HepG2 (cell line): ENCODE data around the gene XPNPEP2.

ENCODE experiments used
- ARID3A ChIP-seq: IDR thresholded peaks from 2 replicates; pipeline ENCODE4 v1.6.1; 2012; ENCODE audit warnings: low read depth, low read length, improper control_type of control experiment
- CEBPB ChIP-seq: IDR thresholded peaks from 2 replicates; pipeline ENCODE4 v1.6.1; 2011; ENCODE audit warnings: low read depth, low read length, improper control_type of control experiment, borderline replicate concordance
- FOXC1 ChIP-seq: sonication (generic); formaldehyde crosslinking; IDR thresholded peaks from 2 replicates; pipeline ENCODE4 v1.8.0; 2022; ENCODE audit warnings: mild to moderate bottlenecking, missing genetic modification reagents, borderline replicate concordance
- FOXJ3 ChIP-seq: sonication (generic); formaldehyde crosslinking; IDR thresholded peaks from 2 replicates; pipeline ENCODE4 v1.4.0; 2020; ENCODE audit warnings: missing genetic modification reagents, mild to moderate bottlenecking, borderline replicate concordance
- KDM1A ChIP-seq: IDR thresholded peaks from 2 replicates; pipeline ENCODE4 v1.6.1; 2016; ENCODE audit warnings: missing compliant biosample characterization
- MAFG ChIP-seq: sonication (generic); formaldehyde crosslinking; IDR thresholded peaks from 2 replicates; pipeline ENCODE4 v1.5.1; 2020; ENCODE audit warnings: mild to moderate bottlenecking, missing genetic modification reagents
- MAFK ChIP-seq, 2 experiments: IDR thresholded peaks in 1 of 2; conservative IDR thresholded peaks in 1 of 2; 2 replicates each; pipeline ENCODE4 v1.6.1; 2011; ENCODE audit warnings: improper control_type of control experiment in 2 of 2, low read length in 2 of 2
- POLR2A ChIP-seq, 2 experiments: IDR thresholded peaks; 2 replicates each; pipeline ENCODE4 v1.6.1; 2011; ENCODE audit warnings: low read depth in 2 of 2, low read length in 2 of 2, mild to moderate bottlenecking in 1 of 2, moderate library complexity in 1 of 2; ENCODE audit not compliant: insufficient read depth in 1 of 2
- TBX3 ChIP-seq: fragments of 450-650 bp; IDR thresholded peaks from 2 replicates; pipeline ENCODE4 v1.6.1; 2017; ENCODE audit warnings: antibody characterized with exemption, mild to moderate bottlenecking, inconsistent platforms, borderline replicate concordance
- TEAD2 ChIP-seq: sonication (generic); formaldehyde crosslinking; IDR thresholded peaks from 2 replicates; pipeline ENCODE4 v1.9.0; 2021; ENCODE audit warnings: missing genetic modification reagents
- ZNF274 ChIP-seq: sonication (generic); formaldehyde crosslinking; IDR thresholded peaks from 2 replicates; pipeline ENCODE4 v1.5.1; 2020; ENCODE audit warnings: mild to moderate bottlenecking, missing genetic modification reagents
- ZNF766 ChIP-seq: sonication (generic); formaldehyde crosslinking; IDR thresholded peaks from 2 replicates; pipeline ENCODE4 v1.5.0; 2020; ENCODE audit warnings: missing genetic modification reagents, borderline replicate concordance
- TF ChIP-seq, protein P1 (sequence below): sonication (generic); formaldehyde crosslinking; IDR thresholded peaks from 2 replicates; pipeline ENCODE4 v1.5.0; 2020; ENCODE audit warnings: mild to moderate bottlenecking, missing genetic modification reagents

DNA sequence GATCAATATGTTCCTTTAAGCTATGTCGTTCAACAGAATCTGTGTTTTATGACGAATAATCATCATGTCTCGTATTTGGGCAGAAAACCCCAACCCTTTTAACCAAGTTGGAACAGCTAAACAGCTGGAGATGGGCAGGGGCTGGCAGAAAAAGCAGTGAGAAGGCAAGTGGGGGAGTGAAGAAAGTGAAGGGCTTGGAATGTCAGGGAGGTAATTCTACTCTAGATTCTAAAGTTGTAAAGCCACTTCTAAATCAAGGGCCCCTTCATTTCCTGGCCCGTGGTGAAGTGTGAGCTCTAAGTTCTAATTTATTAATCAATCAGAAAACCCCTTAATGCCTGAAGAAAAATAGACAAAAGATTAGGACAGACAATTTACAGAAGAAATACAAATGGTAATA is 61.4 kb downstream of the XPNPEP2 start:
- TF ChIP-seq FOXJ3 (CRISPR knock-in tag) = no peak
- TF ChIP-seq CEBPB = no peak
- TF ChIP-seq KDM1A (CRISPR knock-in tag) = no peak
- no peak for TF ChIP-seq ZNF274 (CRISPR knock-in tag)
- TF ChIP-seq ARID3A = no peak
- no peak for TF ChIP-seq TBX3
- no peak for TF ChIP-seq MAFG (CRISPR knock-in tag)
- TF ChIP-seq, protein P1, sequence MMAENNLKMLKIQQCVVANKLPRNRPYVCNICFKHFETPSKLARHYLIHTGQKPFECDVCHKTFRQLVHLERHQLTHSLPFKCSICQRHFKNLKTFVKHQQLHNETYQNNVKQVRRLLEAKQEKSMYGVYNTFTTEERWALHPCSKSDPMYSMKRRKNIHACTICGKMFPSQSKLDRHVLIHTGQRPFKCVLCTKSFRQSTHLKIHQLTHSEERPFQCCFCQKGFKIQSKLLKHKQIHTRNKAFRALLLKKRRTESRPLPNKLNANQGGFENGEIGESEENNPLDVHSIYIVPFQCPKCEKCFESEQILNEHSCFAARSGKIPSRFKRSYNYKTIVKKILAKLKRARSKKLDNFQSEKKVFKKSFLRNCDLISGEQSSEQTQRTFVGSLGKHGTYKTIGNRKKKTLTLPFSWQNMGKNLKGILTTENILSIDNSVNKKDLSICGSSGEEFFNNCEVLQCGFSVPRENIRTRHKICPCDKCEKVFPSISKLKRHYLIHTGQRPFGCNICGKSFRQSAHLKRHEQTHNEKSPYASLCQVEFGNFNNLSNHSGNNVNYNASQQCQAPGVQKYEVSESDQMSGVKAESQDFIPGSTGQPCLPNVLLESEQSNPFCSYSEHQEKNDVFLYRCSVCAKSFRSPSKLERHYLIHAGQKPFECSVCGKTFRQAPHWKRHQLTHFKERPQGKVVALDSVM (CRISPR knock-in tag) = no peak
- no peak for TF ChIP-seq ZNF766 (CRISPR knock-in tag)
- no peak for TF ChIP-seq MAFK (conservative IDR thresholded peaks at IDR 0.05 in 1 of 2, IDR thresholded peaks at IDR 0.05 in 1 of 2; ENCODE audit: low read length in 2 of 2)
- no peak for TF ChIP-seq TEAD2 (CRISPR knock-in tag)
- no peak for TF ChIP-seq FOXC1 (CRISPR knock-in tag)
- TF ChIP-seq POLR2A (IDR thresholded peaks at IDR 0.05; ENCODE audit: insufficient read depth in 1 of 2, low read depth in 2 of 2, low read length in 2 of 2) = no peak
